KMS-11 (cell line): Measurements from ENCODE around the gene HOXD9.

ENCODE experiments used
- H2AFZ ChIP-seq: fragments of 200-600 bp; sonication (generic); 2 replicates; pipeline ENCODE4 v1.6.1; 2016; ENCODE audit warnings: antibody characterized with exemption, mixed run types, low read depth
- H3K27ac ChIP-seq: fragments of 200-600 bp; sonication (generic); 2 replicates; pipeline ENCODE4 v1.6.1; 2016; ENCODE audit warnings: mild to moderate bottlenecking, mixed run types
- H3K27me3 ChIP-seq: fragments of 200-600 bp; sonication (generic); 2 replicates; pipeline ENCODE4 v1.6.1; 2017; ENCODE audit warnings: mild to moderate bottlenecking, low read depth, mixed run types, moderate library complexity; ENCODE audit not compliant: insufficient read depth
- H3K36me3 ChIP-seq: fragments of 200-600 bp; sonication (generic); 2 replicates; pipeline ENCODE4 v1.6.1; 2017; ENCODE audit warnings: mild to moderate bottlenecking, mixed run types; ENCODE audit not compliant: insufficient read depth
- H3K4me1 ChIP-seq: fragments of 200-600 bp; sonication (generic); 2 replicates; pipeline ENCODE4 v1.6.1; 2016; ENCODE audit warnings: mild to moderate bottlenecking, low read depth, mixed run types; ENCODE audit not compliant: poor library complexity, severe bottlenecking
- H3K4me2 ChIP-seq: fragments of 200-600 bp; sonication (generic); 2 replicates; pipeline ENCODE4 v1.7.0; 2016; ENCODE audit warnings: mild to moderate bottlenecking, mixed run types
- H3K4me3 ChIP-seq: fragments of 200-600 bp; sonication (generic); IDR thresholded peaks from 2 replicates; pipeline ENCODE4 v1.6.1; 2017; ENCODE audit warnings: low read depth, low read length, mixed read lengths; ENCODE audit not compliant: insufficient read depth
- H3K79me2 ChIP-seq: fragments of 200-600 bp; sonication (generic); 2 replicates; pipeline ENCODE4 v1.6.1; 2016; ENCODE audit warnings: low read depth, mixed run types; ENCODE audit not compliant: insufficient read depth
- H3K9ac ChIP-seq: fragments of 200-600 bp; sonication (generic); 2 replicates; pipeline ENCODE4 v1.6.1; 2016; ENCODE audit warnings: mild to moderate bottlenecking, mixed run types
- H4K20me1 ChIP-seq: fragments of 200-600 bp; sonication (generic); 2 replicates; pipeline ENCODE4 v1.6.1; 2016; ENCODE audit warnings: mild to moderate bottlenecking, mixed run types; ENCODE audit not compliant: insufficient read depth
- CTCF ChIP-seq: fragments of 200-600 bp; sonication (generic); conservative IDR thresholded peaks from 2 replicates; pipeline ENCODE4 v1.6.1; 2017; ENCODE audit warnings: low read depth, mild to moderate bottlenecking, antibody characterized with exemption, low read length, moderate library complexity, mixed read lengths

The HOXD9 gene

GRCh38 chr2:176082525-176082823 is 40.0 kb upstream of the HOXD9 start:
- no peak overlapping the region for H3K4me2 ChIP-seq
- no peaks in the 10 kb centered on the region for H3K36me3 ChIP-seq
- H3K4me3 ChIP-seq = no peak overlapping the region
- no peaks in the 10 kb centered on the region for H3K4me1 ChIP-seq
- H3K9ac ChIP-seq = no peak overlapping the region
- no peak overlapping the region for H2AFZ ChIP-seq
- no peaks in the 10 kb centered on the region for H3K27me3 ChIP-seq
- H3K79me2 ChIP-seq = no peaks in the 10 kb centered on the region
- H4K20me1 ChIP-seq = no peaks in the 10 kb centered on the region
- H3K27ac ChIP-seq = no peak overlapping the region
- no peak for TF ChIP-seq CTCF

GRCh38 chr2:176082824-176083751 is 39.4 kb upstream of the HOXD9 start:
- H3K27ac ChIP-seq = no peak overlapping the region
- no peak overlapping the region for H3K4me2 ChIP-seq
- H3K79me2 ChIP-seq = no peaks in the 10 kb centered on the region
- H3K4me1 ChIP-seq = no peaks in the 10 kb centered on the region
- H4K20me1 ChIP-seq = no peaks in the 10 kb centered on the region
- H2AFZ ChIP-seq = no peak overlapping the region
- H3K4me3 ChIP-seq = no peak overlapping the region
- TF ChIP-seq CTCF = no peak
- no peaks in the 10 kb centered on the region for H3K36me3 ChIP-seq
- no peaks in the 10 kb centered on the region for H3K27me3 ChIP-seq
- H3K9ac ChIP-seq = no peak overlapping the region

DNA sequence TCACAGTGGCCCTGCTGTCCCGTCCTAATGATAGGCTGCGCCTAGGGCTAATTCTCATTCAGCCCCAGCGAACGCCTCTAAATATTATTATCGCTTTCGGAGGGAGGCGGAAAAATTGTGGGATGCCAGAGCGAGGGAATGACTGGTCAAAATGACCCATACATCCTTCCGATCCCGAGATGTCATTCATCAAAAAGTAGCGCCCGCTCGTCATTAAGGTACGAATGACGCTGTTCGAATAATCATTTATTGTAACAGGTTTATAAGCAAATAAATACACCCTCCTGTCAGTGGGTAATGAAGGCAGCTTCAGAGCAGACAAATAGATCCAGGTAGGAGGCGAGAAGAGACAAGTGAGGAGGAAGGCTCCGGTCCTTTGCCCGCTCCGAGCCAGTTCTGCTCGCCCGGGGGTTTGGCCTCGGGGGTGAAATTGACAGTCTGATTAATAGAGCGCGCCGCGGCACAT is 38.7 kb upstream of the HOXD9 start, which contains the start of gene EVX2:
Gene EVX2, minus strand, starts transcription at position 167 of the 466 bp plus-strand sequence. CDS start 186 bp downstream, outside the sequence.
- no peak within 1 kb of the TSS for H3K4me2 ChIP-seq
- no peaks in the 10 kb centered on the region for H3K4me1 ChIP-seq

GRCh38 chr2:176084611-176085119 is 37.9 kb upstream of the HOXD9 start:
- no peak overlapping the region for H3K9ac ChIP-seq
- H3K4me1 ChIP-seq = no peaks in the 10 kb centered on the region
- H2AFZ ChIP-seq = no peak overlapping the region
- no peaks in the 10 kb centered on the region for H3K27me3 ChIP-seq
- H3K4me3 ChIP-seq = no peak overlapping the region
- H3K27ac ChIP-seq = no peak overlapping the region
- no peaks in the 10 kb centered on the region for H3K36me3 ChIP-seq
- no peak overlapping the region for H3K4me2 ChIP-seq
- H4K20me1 ChIP-seq = no peaks in the 10 kb centered on the region
- H3K79me2 ChIP-seq = no peaks in the 10 kb centered on the region
- TF ChIP-seq CTCF = no peak

More for the DNA sequence above, 38.7 kb upstream of the HOXD9 start, which contains the start of gene EVX2:
- no peaks in the 10 kb centered on the region for H4K20me1 ChIP-seq
- H3K79me2 ChIP-seq = no peaks in the 10 kb centered on the region
- H2AFZ ChIP-seq = no peak within 1 kb of the TSS
- TF ChIP-seq CTCF = no peak
- H3K36me3 ChIP-seq = no peaks in the 10 kb centered on the region
- H3K27ac ChIP-seq = no peak within 1 kb of the TSS
- no peaks in the 10 kb centered on the region for H3K27me3 ChIP-seq
- H3K4me3 ChIP-seq = no peak within 1 kb of the TSS
- H3K9ac ChIP-seq = no peak within 1 kb of the TSS
